Activated naive CD4-positive, alpha-beta T cell treated with anti-CD3 and anti-CD28 coated beads, Interleukin-2, amount 10 ng/mL, durations not matched to agents 5 hours and 36 hours (primary cell): ENCODE results near the gene ASB14. TPM values are rescaled to one million over a fixed set of nuclear protein-coding genes. Genes with fewer than 3 reads are reported as not detected.

Source experiments
- total RNA-seq, 2 experiments: library from RNA; stranded (reverse); gene quantifications; one replicate each; pipeline ENCODE4 v1.2.3, GENCODE V29; 2021

Gene ASB14
- total RNA-seq: not detected

GRCh38 chr3:57292159-57292896, at the start of gene ASB14:
Gene ASB14, minus strand, starts transcription at chr3:57292685. Its CDS starts 652 bp downstream, at chr3:57292033.

GRCh38 chr3:57227204-57227929, 65.1 kb downstream of the ASB14 start, which contains the start of gene APPL1:
Gene APPL1, plus strand, starts transcription at chr3:57227729. Its CDS starts 155 bp downstream, at chr3:57227884.

Other genes starting within 250 kb of the ASB14 start
- gene SPATA12, start 232.0 kb downstream of the ASB14 start, total RNA-seq: not detected
- not detected for gene IL17RD, start 127.3 kb downstream of the ASB14 start, total RNA-seq
- gene HESX1, start 92.7 kb downstream of the ASB14 start, total RNA-seq: under 1 TPM in 1 of 2 experiments, not detected in 1; 0.24 TPM
- gene APPL1, start 65.0 kb downstream of the ASB14 start, total RNA-seq: 10 to 100 TPM; 31.6 to 36.3 TPM